HAP-1 (cell line): ENCODE data around the gene RCL1.
"Not testable (repeated sequence)": the region's sequence is repeated elsewhere in the genome, so short reads cannot be mapped to it uniquely, and the experiment has no call there.

Experiments used
- DNase-seq, 2 experiments: peaks; one replicate each; pipeline ENCODE4 v3.0.0-alpha.2; 2016 to 2020; ENCODE audit warnings: low spot score in 2 of 2
- H3K27me3 ChIP-seq: fragments of 250-450 bp; sonication (Bioruptor Pico); 2 replicates; pipeline ENCODE4 v1.5.1; 2020; ENCODE audit warnings: low read depth, mild to moderate bottlenecking, moderate library complexity
- H3K36me3 ChIP-seq: fragments of 250-450 bp; sonication (Bioruptor Pico); replicated peaks from 2 replicates; pipeline ENCODE4 v1.5.1; 2020; ENCODE audit warnings: mild to moderate bottlenecking
- H3K4me1 ChIP-seq: fragments of 250-450 bp; sonication (Bioruptor Pico); 2 replicates; pipeline ENCODE4 v1.5.1; 2020; ENCODE audit warnings: mild to moderate bottlenecking
- H3K4me3 ChIP-seq: fragments of 250-450 bp; sonication (Bioruptor Pico); 2 replicates; pipeline ENCODE4 v1.5.1; 2020; ENCODE audit warnings: mild to moderate bottlenecking, moderate library complexity
- H3K9me3 ChIP-seq: fragments of 250-450 bp; sonication (Bioruptor Pico); 2 replicates; pipeline ENCODE4 v1.5.1; 2020; ENCODE audit warnings: mild to moderate bottlenecking, moderate library complexity
- in situ Hi-C: fragments of 300-500 bp; cut with MboI; formaldehyde crosslinking; loops from 3 replicates; pipeline ENCODE4 v1.14.3; 2020; ENCODE audit warnings: low sequenced_read_pairs, inconsistent platforms, mixed read lengths

RCL1 gene

GRCh38 chr9:4793459-4794395, 983 bp downstream of the RCL1 start:
- Histone ChIP-seq H3K27me3 (no peaks in the 10 kb centered on the region), H3K9me3 (no peaks in the 10 kb centered on the region; the same call in 1 of the 2 replicates), H3K36me3 (no peaks in the 10 kb centered on the region), H3K4me3 (peak overlapping the region; percentile 89), H3K4me1 (peaks cover 31% of the 10 kb centered on the region)
- in situ Hi-C loops, result no loop called here
- DNase-seq, result peak in 1 of 2 experiments; percentile 28

DNA sequence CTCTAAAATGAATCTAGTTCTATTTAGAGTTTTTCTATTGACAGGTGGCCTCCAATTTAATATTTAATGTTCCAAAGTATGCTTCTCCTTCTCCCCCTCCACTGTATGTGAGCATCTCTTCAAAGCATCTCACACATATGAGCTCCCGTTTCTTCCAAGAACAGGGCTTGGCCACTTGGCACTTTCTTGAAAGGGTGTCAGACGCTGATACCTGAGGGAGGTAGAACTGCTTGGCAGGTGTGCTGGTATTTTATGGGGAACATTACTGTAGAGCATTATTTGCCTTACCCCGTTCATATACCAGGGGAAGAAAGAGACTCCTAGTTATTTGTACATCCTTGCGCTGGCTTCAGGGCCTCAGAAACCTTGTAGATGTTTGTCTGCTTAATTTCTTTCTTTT, 1.9 kb downstream of the RCL1 start:
- in situ Hi-C loops, result no loop called here
- peak overlapping the region; percentile 89 for H3K4me3 ChIP-seq
- peaks cover 27% of the 10 kb centered on the region for H3K4me1 ChIP-seq
- no peaks in the 10 kb centered on the region for H3K36me3 ChIP-seq
- DNase-seq, result no peak
- no peaks in the 10 kb centered on the region for H3K27me3 ChIP-seq
- H3K9me3 ChIP-seq, result no peaks in the 10 kb centered on the region; the same call in 1 of the 2 replicates

GRCh38 chr9:4795108-4795507, 2.4 kb downstream of the RCL1 start:
- Histone ChIP-seq H3K4me3 (peak overlapping the region; percentile 89; the same call in 1 of the 2 replicates), H3K4me1 (peaks cover 22% of the 10 kb centered on the region)
- H3K27me3 ChIP-seq, H3K36me3 ChIP-seq, DNase-seq, in situ Hi-C loops, H3K9me3 ChIP-seq: not testable (repeated sequence)

GRCh38 chr9:4796530-4796929, 3.8 kb downstream of the RCL1 start:
- Histone ChIP-seq H3K4me1 (peaks cover 12% of the 10 kb centered on the region), H3K4me3 (no peak overlapping the region), H3K9me3 (no peaks in the 10 kb centered on the region; the same call in 1 of the 2 replicates), H3K27me3 (no peaks in the 10 kb centered on the region), H3K36me3 (no peaks in the 10 kb centered on the region)
- DNase-seq, result no peak
- in situ Hi-C loops, result no loop called here

DNA sequence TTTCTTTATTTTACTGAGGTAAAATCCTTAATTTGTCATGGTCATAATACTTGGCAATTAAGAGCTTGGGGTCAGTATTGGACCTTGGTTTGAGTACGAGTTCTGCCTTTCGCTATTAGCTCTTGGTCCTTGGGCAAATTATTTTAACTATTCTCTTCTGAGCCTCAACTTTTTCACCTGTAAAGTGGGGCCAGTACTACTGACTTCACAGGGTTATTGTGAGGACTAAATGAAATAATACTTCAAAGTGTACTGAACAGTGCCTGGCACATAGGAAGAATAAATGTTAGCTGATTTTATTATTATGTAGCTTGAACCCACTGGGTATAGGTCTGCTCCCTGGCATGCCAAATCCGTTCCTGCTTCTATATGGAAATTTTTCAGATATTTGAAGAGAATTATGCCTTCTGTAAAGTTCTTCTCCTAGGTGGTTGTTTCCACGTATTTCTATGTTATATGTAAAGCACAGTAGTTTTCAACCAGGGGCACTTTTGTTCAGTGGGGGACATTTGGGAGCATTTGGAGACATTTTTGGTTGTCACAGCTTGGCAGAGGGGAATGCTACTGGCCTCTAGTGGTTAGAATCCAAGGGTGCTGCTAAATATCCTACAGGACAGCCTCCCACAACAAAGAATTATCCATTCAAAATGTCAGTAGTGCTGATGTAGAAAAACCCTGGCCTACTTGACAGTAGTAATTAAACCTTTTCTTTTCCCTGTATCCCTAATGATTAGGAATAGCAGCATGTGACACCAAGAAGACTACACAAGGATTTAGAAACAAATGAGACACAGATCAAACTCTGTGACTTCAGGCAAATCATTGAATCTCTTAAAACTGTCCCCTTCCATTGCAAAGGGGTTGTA, 4.5 kb downstream of the RCL1 start:
- in situ Hi-C loops, result no loop called here
- H3K4me1 ChIP-seq, result peaks cover 8% of the 10 kb centered on the region
- no peak overlapping the region for H3K4me3 ChIP-seq
- no peaks in the 10 kb centered on the region for H3K36me3 ChIP-seq
- peak in 1 of 2 experiments; percentile 56 for DNase-seq
- H3K27me3 ChIP-seq, result no peaks in the 10 kb centered on the region
- H3K9me3 ChIP-seq, result no peaks in the 10 kb centered on the region; the same call in 1 of the 2 replicates

DNA sequence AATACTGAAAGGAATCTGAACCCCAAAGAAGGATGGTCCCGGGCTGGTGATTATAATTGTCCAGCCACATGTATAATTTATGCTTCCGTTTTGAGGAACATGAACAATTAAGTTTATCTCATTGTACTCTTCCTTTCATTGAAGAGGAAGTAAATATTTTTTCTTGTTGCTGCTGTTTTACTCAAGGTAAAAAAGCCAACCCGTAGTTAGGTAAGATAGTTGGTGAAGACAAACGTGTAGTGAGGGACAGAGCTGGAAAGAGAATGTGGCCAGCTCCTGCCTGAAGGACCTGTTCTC, 5.1 kb downstream of the RCL1 start:
- H3K27me3 ChIP-seq, result no peaks in the 10 kb centered on the region
- peaks cover 6% of the 10 kb centered on the region for H3K4me1 ChIP-seq
- H3K36me3 ChIP-seq, result no peaks in the 10 kb centered on the region
- H3K9me3 ChIP-seq, result no peaks in the 10 kb centered on the region; the same call in 1 of the 2 replicates
- no peak for DNase-seq
- in situ Hi-C loops, result no loop called here
- no peak overlapping the region for H3K4me3 ChIP-seq

DNA sequence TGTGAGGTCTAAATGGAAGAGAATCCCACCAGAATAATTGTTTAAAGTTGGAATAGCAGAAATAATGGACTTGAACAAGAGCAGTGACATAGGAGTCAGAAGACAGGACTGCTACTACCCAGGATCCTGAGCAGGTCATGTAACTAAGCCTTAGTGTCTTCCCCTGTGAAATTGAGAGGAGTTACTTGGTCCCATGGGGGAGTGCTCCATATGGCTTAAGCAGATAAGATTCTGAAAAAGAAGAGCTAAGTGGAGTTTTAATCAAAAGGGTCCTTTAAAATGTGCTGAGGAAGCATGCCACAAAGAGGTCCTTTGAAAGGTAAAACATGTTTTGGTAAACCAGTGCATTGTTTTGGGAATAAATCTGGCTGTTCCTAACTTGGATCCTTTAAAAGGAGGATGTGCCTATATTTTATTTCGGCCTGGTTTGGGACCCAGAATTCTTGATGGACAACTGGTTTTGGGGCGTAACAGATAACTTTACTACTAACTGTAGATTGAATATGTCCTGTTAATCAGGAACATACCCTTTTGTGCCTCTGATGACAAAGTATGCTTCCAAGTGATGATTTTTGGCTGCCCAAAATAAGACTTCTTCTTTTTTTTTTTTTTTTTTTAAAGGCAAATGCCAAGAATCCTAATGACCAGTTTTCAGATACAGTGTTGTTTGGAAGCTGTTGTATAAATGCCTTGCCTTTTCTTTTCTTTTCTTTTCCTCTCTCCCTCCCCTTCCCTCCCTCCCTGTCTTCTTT, 5.7 kb downstream of the RCL1 start:
- no peak for DNase-seq
- Histone ChIP-seq H3K4me1 (peaks cover 6% of the 10 kb centered on the region), H3K27me3 (no peaks in the 10 kb centered on the region), H3K9me3 (no peaks in the 10 kb centered on the region; the same call in 1 of the 2 replicates), H3K36me3 (no peaks in the 10 kb centered on the region), H3K4me3 (no peak overlapping the region)
- in situ Hi-C loops, result no loop called here

DNA sequence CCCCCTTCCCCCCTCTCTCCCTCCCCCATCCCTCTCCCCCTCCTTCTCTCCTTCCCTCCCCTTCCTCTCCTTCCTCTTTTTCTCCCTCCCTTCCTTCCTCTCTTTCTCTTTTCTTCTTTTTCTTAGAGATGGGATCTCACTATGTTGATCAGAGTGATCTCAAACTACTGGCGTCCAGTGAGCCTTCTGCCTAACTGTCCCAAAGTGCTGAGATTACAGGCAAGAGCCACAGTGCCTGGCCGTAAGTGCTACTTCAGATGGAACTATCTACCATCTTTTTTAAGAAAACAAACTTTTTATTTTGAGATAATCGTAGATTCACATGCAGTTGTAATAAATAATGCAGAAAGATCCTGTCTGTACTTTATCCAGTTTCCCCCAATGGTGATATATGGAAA, 6.3 kb downstream of the RCL1 start:
- Histone ChIP-seq H3K4me1 (peaks cover 6% of the 10 kb centered on the region), H3K4me3 (no peak overlapping the region), H3K27me3 (no peaks in the 10 kb centered on the region), H3K9me3 (no peaks in the 10 kb centered on the region; the same call in 1 of the 2 replicates), H3K36me3 (no peaks in the 10 kb centered on the region; the same call in 1 of the 2 replicates)
- no peak for DNase-seq
- in situ Hi-C loops, result no loop called here

GRCh38 chr9:4799775-4800174, 7.0 kb downstream of the RCL1 start:
- peaks cover 3% of the 10 kb centered on the region; the same call in 1 of the 2 replicates for H3K36me3 ChIP-seq
- no peak overlapping the region for H3K4me3 ChIP-seq
- in situ Hi-C loops, result no loop called here
- no peaks in the 10 kb centered on the region for H3K27me3 ChIP-seq
- H3K4me1 ChIP-seq, result peaks cover 6% of the 10 kb centered on the region
- DNase-seq, result no peak
- H3K9me3 ChIP-seq, result no peaks in the 10 kb centered on the region; the same call in 1 of the 2 replicates

GRCh38 chr9:4801156-4801555, 8.4 kb downstream of the RCL1 start:
- in situ Hi-C loops, result no loop called here
- DNase-seq, result no peak
- peaks cover 3% of the 10 kb centered on the region; the same call in 1 of the 2 replicates for H3K36me3 ChIP-seq

GRCh38 chr9:4803670-4804530, 11.2 kb downstream of the RCL1 start:
- Histone ChIP-seq H3K9me3 (no peaks in the 10 kb centered on the region; the same call in 1 of the 2 replicates), H3K4me3 (no peak overlapping the region), H3K36me3 (peaks cover 3% of the 10 kb centered on the region; the same call in 1 of the 2 replicates), H3K4me1 (peaks cover 12% of the 10 kb centered on the region), H3K27me3 (no peaks in the 10 kb centered on the region)
- in situ Hi-C loops, result no loop called here
- no peak for DNase-seq

More at GRCh38 chr9:4801156-4801555, 8.4 kb downstream of the RCL1 start:
- peaks cover 6% of the 10 kb centered on the region for H3K4me1 ChIP-seq
- no peak overlapping the region for H3K4me3 ChIP-seq
- no peaks in the 10 kb centered on the region for H3K27me3 ChIP-seq
- no peaks in the 10 kb centered on the region; the same call in 1 of the 2 replicates for H3K9me3 ChIP-seq

GRCh38 chr9:4804531-4805016, 11.8 kb downstream of the RCL1 start:
- peaks cover 13% of the 10 kb centered on the region for H3K4me1 ChIP-seq
- no peak for DNase-seq
- peaks cover 3% of the 10 kb centered on the region; the same call in 1 of the 2 replicates for H3K36me3 ChIP-seq
- in situ Hi-C loops, result no loop called here
- no peak overlapping the region for H3K4me3 ChIP-seq
- H3K9me3 ChIP-seq, result no peaks in the 10 kb centered on the region; the same call in 1 of the 2 replicates
- no peaks in the 10 kb centered on the region for H3K27me3 ChIP-seq
